HG02885 (cell line): ENCODE data around the gene SSH2.
"Not testable (repeated sequence)": the region's sequence is repeated elsewhere in the genome, so short reads cannot be mapped to it uniquely, and the experiment has no call there.

Experiments used
- ATAC-seq: cut with Tn5 transposase; IDR thresholded peaks from one replicate; pipeline ENCODE4 v1.9.1; 2021; ENCODE audit warnings: mild to moderate bottlenecking; ENCODE audit not compliant: unreplicated experiment, poor library complexity

Gene SSH2, protein sequence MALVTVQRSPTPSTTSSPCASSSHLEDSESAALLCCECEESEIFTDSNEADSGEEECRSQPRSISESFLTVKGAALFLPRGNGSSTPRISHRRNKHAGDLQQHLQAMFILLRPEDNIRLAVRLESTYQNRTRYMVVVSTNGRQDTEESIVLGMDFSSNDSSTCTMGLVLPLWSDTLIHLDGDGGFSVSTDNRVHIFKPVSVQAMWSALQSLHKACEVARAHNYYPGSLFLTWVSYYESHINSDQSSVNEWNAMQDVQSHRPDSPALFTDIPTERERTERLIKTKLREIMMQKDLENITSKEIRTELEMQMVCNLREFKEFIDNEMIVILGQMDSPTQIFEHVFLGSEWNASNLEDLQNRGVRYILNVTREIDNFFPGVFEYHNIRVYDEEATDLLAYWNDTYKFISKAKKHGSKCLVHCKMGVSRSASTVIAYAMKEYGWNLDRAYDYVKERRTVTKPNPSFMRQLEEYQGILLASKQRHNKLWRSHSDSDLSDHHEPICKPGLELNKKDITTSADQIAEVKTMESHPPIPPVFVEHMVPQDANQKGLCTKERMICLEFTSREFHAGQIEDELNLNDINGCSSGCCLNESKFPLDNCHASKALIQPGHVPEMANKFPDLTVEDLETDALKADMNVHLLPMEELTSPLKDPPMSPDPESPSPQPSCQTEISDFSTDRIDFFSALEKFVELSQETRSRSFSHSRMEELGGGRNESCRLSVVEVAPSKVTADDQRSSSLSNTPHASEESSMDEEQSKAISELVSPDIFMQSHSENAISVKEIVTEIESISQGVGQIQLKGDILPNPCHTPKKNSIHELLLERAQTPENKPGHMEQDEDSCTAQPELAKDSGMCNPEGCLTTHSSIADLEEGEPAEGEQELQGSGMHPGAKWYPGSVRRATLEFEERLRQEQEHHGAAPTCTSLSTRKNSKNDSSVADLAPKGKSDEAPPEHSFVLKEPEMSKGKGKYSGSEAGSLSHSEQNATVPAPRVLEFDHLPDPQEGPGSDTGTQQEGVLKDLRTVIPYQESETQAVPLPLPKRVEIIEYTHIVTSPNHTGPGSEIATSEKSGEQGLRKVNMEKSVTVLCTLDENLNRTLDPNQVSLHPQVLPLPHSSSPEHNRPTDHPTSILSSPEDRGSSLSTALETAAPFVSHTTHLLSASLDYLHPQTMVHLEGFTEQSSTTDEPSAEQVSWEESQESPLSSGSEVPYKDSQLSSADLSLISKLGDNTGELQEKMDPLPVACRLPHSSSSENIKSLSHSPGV (N-terminal part only)

DNA sequence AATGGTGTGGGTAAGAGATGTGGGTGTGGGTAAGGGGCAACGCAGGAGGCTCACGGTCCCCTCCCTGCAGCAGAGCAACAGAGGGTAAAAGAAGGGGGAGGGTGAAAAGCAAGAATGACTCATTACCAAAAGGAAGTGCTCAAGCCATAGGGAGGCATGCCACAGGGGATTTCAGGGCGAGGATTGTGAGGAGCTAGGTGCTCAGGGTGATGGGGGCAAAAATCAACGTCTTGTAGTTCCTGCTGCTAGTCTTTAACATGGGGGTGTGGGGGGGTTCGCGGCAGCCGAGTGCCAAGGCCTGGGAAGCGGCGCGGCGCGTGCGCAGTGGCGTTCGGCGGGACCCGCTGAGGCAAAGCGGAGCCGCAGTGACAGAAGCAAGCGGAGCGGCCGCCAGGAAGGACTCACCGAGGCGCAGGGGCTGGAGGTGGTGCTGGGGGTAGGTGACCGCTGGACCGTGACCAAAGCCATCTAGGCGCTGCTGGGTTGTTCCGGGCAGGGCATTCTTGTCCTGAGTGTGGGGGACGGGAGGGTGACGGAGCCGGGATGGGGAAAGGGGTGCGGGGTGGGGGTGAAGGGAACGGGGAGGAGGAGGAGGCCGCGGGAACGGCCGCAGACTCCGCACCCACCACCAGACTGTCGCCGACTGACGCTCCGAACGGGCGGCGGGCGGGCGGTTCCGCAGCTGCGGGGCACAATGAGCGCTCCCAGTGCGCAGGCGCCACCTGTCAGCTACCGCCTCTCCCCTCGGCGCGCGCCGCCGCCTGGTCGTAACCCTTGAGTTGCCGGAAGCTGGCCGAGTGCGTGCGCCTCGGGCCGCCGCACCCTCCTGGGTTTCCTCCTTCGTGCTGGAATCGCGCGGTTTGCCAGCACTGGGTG is at the start of gene SSH2:
TSS of gene SSH2 (minus strand) at position 696 of the 876 bp plus-strand sequence. CDS start at position 468, 228 bp downstream.
- ATAC-seq: peak; percentile 74

- no peak for ATAC-seq
Observed at GRCh38 chr17:29977836-29978235, 47.8 kb upstream of the SSH2 start.

DNA sequence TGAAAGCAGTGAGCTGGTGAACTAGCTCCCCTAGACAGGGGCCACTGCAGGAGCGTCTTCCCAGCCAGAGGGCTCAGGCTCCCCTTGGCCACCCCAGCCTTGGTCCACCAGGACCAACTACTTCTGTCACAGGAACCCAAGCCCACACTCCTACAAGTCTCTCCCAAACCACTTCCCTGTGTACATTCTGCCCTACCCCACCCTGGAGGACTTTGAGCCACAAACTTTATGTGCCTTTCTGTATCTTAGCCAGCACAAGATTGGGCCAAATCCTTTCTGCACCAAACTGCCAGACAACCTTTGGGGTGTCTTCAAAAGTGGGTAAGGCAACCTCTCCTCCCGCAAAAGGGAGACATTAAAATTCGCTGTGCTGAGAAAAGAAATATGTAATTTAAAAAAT is 43.0 kb upstream of the SSH2 start:
- ATAC-seq: no peak

GRCh38 chr17:29972277-29972676 is 42.2 kb upstream of the SSH2 start:
- ATAC-seq: no peak

DNA sequence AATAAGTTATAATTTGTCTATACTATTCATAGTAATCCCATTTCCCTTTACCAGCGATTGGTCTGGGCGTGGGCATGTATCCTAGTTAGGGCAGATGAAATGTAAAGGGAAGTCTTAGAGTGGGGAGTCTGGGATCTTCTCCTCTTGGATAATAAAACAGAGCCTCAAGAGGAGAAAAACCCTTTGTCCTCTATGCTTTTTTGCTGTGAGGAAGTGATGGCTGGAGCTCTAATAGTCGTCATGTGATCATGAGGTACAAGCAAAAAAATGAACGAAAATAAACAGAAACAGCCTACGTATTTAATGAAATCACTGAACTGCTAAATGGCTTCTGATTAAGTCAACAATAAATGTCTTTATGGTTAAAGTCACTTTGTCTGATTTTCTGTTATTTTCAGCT is 38.2 kb upstream of the SSH2 start:
- no peak for ATAC-seq

- ATAC-seq: no peak
Observed at GRCh38 chr17:29962656-29963055, 32.6 kb upstream of the SSH2 start.

GRCh38 chr17:29959658-29960337 is 29.8 kb upstream of the SSH2 start:
- ATAC-seq: no peak

GRCh38 chr17:29958947-29959657 is 29.1 kb upstream of the SSH2 start:
- ATAC-seq: no peak

GRCh38 chr17:29957488-29957887 is 27.5 kb upstream of the SSH2 start:
- not testable (repeated sequence) for ATAC-seq

DNA sequence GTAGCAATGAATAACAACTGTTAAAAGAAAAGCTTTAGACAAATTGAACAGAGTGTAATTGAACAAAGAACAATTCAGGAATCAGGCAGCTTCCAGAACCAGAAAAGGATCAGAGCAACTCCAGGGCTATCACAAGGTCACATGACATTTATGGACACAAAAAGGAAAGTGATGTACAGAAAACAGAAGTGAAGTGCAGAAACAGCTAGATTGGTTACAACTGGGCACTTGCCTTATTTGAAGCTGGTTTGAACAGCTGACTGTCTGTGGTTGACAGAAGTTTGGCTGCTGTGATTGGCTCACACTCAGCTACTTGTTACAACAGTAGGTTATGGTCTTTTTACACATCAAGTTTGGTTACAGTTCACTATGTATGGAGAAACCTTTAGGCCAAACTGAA is 26.2 kb upstream of the SSH2 start:
- ATAC-seq: no peak

DNA sequence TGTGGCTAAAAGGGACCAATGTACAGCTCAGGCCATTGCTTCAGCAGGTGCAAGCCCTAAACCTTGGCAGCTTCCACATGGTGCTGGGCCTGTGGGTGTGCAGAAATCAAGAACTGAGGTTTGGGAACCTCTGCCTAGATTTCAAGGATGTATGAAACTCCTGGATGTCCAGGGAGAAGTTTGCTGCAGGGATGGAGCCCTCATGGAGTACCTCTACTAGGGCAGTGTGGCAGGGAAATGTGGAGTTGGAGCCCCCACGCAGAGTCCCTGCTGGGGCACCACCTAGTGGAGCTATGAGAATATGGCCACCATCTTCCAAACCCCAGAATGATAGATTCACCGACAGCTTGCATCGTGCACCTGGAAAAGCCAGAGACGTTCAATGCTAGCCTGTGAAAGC is 24.4 kb upstream of the SSH2 start:
- ATAC-seq: no peak

- no peak for ATAC-seq
Observed at GRCh38 chr17:29949696-29950095, 19.7 kb upstream of the SSH2 start.

GRCh38 chr17:29948448-29949215 is 18.6 kb upstream of the SSH2 start:
- ATAC-seq: no peak

DNA sequence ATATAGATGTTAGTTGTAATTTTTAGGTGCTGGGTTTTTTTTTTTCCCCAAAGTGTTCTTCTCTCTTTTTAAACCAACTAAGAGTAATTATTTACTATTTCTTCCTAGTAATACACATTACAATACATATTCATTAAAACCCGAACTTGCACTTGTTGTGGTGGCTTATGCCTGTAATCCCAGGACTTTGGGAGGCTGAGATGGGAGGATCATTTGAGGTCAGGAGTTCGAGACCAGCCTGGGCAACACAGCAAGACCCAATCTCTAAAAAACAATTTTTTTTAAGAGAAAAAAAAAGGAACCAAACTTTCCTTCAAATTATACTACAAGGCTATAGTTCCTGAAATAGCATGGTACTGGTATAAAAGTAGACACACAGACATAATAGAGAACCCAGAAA is 15.3 kb upstream of the SSH2 start:
- ATAC-seq: no peak

DNA sequence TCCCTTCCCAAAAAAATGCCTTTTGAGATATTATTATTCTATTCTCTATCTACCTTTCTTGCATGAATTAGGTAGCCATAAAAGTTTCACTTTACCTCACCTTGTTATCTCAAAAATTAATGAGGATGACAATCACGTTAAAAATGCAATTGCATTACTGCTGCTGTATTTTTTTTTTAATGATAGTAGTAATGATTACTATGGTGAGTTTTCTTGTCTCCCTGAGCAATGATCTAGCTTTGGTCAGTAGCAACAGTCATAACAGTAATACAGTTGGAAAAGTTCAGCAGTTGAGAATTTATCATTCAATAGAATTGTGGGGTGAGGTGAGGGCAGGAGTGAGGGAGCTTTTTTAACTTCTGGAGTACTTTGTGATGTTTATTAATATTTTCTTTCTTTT is 11.3 kb upstream of the SSH2 start, which contains the start of gene EFCAB5:
TSS of gene EFCAB5 (plus strand) at position 301 of the 400 bp plus-strand sequence. CDS start 163 bp downstream, outside the sequence.
- no peak for ATAC-seq

DNA sequence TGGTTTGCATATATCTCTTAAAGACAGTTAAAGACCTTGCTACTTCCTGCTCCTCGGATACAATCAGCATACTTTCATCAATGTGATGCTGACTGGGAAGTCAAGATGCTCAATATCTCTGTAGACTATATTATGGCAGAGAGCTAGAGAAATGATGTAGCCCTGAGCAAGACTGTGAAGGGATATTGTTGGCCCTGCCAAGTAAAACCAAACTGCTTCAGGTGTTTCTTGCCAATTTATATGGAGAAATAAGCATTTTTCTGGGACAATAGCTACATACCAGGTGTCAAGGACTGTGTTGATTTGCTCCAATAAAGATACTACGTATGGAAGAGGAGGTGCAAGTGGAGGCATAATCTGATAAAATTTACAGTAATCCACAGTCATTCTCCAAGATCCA is 6.7 kb upstream of the SSH2 start:
- no peak for ATAC-seq

- ATAC-seq: not testable (repeated sequence)
Observed at GRCh38 chr17:29935909-29936308, 5.9 kb upstream of the SSH2 start.

GRCh38 chr17:29933379-29933778 is 3.4 kb upstream of the SSH2 start:
- no peak for ATAC-seq
